NCI-H510A (cell line): ENCODE results near the gene VPS9D1.

Experiments used
- DNase-seq: peaks from one replicate; lab custom pipeline; 2025; lab: John Stamatoyannopoulos, UW

Gene VPS9D1, protein sequence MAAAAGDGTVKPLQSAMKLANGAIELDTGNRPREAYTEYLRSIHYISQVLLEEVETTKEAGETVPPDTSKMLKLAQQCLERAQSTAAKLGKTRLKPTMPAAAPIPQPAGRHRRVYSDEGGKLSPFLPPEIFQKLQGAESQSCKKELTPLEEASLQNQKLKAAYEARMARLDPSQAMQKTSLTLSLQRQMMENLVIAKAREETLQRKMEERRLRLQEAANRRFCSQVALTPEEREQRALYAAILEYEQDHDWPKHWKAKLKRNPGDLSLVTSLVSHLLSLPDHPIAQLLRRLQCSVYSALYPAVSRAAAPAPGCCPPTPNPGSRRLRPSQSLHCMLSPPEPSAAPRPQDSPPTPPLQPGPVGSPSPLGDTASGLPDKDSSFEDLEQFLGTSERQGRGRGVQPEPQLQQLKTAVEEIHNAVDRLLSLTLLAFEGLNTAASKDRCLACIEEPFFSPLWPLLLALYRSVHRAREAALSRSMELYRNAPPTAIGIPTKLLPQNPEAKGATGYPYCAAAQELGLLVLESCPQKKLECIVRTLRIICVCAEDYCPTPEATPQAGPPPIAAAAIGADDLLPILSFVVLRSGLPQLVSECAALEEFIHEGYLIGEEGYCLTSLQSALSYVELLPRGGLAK

GRCh38 chr16:89720813-89721545, at the start of gene VPS9D1, which contains the start of gene ZNF276:
Gene VPS9D1 (minus strand): TSS chr16:89720898. CDS start chr16:89720861, 37 bp downstream.
Gene ZNF276 (plus strand): TSS chr16:89721537. CDS start chr16:89721641, 104 bp downstream.
- peak; percentile 71 for DNase-seq

DNA sequence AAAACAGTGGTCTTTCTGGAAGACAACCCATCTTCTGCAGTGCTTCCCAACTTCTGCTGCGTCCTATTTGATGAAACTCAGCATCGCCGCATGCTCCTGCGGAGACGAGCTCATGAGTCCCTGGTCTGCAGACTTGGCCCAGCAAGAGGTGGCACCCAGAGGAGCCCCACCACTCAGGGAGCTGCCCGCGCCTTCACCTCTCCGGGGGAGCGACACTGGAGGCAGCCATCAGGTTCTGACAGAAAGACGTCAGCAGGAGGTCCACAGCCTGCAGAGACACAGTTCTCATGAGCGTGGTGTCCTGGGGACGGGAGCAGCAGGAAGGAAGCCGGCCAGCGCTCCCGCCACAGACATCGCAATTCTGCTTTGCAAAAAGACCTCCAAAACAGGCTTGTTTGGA, 49.7 kb upstream of the VPS9D1 start:
- DNase-seq, result no peak

DNA sequence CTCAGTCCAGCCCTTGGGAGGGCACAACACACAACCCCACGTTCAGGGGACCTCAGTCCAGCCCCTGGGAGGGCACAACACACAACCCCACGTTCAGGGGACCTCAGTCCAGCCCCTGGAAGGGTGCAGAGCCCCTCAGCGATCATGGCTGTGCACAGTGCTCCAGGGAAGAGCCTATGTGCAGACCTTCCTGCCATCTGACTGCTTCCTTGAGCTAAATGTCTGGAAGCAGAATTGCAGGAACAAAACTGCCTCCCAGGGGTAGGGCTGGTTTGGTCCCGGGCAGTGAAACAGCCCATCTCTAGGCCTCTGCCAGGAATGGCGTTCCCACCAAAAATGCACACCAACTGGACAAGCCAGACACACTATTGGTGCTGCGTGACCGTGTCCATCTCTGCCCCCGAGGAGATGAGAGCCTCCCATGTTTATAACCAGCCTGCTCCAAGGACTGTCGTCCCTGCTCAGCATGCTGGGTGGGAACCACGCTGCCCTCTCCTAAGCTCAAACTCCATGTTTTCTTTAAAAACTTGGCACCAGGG, 44.7 kb upstream of the VPS9D1 start:
- no peak for DNase-seq

GRCh38 chr16:89764711-89765201, 44.1 kb upstream of the VPS9D1 start:
- DNase-seq, result no peak

- no peak for DNase-seq
These were observed 40.7 kb upstream of the VPS9D1 start for GRCh38 chr16:89761304-89761922.

DNA sequence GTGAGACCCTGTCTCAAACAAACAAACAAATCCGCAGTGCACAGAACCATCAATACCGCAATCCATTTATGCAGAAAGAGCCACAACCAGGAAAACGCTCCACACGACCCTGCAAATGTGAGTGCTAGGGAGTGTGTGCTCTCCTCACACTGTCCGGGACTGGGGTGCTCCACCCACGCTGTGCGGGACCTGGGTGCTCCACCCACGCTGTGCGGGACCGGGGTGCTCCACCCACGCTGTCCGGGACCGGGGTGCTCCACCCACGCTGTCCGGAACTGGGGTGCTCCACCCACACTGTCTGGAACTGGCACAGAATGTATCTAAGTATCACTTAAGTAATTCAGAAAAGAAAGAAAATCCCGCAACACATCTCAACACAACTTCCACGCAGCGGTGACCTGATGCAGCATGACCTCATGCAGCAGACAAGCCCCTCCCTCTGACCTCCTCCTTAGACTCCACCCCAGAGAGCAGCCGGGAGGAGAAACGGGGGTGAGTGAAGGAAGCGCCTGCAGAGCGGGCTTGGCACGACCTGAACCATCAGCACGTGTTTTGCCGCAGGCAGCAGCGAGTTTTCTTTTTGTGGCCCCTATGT, 39.1 kb upstream of the VPS9D1 start:
- DNase-seq, result no peak

DNA sequence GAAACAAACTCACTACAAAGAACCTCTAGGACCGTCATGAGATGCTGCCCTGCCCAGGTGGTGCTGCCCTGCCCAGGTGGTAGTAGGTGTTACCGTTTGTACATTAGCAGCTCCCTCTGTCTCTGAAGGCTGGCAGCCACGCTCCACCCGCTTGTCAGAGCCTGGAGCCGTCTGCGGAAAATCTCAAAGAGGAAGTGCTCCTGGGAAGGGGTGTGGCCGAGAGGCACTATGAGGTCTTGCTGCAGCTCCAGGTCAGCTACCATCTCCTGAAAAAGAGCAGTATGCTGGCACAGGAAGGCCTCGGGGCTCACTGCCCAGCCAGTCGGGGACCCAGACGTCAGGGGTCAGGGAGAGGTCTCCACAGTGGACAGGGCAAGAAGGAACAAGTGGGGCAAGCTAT, 28.9 kb upstream of the VPS9D1 start:
- no peak for DNase-seq

DNA sequence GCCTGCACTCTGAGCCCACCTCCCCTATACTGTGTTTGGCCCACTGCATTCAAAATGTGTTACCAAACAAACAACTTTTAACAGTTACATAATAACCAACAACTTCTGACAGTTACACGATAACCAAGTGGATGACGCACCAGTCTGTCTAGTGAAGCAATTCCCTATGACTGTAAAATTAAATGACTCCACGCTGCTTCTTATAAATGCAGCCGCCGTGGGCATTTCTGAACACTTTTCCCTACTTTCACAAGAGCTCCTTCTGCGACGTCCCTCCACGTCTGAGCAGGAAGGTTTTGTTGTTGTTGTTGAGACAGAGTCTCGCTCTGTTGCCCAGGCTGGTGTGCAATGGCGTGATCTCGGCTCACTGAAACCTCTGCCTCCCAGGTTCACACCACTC, 28.2 kb upstream of the VPS9D1 start:
- no peak for DNase-seq

GRCh38 chr16:89748076-89748475, 27.4 kb upstream of the VPS9D1 start:
- DNase-seq, result no peak

DNA sequence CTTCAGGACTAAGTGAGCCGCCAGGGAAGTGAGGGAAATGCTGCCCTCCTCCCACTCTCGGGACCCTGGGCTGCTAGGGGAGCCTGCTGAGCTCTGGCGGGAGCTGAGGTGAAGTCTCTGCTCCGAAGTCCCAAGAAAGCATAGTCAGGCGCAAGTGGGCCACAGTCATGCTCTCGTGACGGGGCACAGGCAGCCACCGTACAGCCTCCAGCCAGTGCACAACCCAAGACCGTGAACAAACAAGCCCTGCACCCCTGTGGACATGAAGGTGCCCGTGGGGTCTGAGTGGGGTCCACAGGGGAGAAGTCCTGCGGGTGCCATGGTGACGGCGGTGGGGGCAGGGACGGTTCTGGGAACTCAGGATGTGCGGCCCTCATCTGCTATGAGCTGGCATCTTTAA, 25.3 kb upstream of the VPS9D1 start:
- DNase-seq, result no peak

DNA sequence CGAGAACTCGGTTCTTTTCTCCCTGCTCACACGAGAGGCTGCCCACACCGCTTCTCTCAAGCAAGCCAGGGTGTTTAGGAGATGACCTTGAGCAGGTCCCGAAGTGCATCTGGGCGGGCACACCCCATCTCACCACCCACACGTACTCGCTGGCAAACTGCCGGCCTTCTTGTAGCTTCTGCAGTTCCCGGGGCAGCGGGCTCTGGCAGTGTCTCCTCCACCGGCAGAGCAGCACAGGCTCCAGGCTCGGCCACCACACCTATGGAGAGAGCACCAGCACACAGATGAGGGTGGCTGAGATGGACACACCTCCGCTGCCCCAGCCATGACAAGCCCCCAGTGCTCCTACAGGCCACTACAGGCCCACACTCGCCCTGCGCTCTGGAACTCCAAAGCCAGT, 24.1 kb upstream of the VPS9D1 start:
- no peak for DNase-seq

DNA sequence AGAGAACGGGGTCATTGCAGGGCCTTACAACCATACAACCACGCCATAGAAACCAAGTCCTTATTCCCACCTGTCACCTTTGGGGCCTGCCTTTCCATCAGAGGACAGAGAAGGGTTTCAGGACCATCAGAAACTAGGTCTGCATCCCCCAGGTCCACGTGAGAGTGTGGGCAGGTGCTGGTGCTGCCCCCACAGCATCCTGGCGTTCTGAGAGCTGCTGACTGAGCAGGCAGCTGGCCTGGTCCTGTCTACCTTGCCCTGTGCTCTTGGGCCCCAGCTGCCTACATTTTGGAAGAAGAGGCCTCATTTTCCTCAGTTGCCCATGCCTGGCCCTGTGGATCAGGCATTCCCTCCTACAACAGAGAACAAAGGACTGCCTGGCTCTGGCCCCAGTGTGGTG, 22.2 kb upstream of the VPS9D1 start:
- DNase-seq, result no peak

GRCh38 chr16:89741342-89742014, 20.8 kb upstream of the VPS9D1 start:
- no peak for DNase-seq

DNA sequence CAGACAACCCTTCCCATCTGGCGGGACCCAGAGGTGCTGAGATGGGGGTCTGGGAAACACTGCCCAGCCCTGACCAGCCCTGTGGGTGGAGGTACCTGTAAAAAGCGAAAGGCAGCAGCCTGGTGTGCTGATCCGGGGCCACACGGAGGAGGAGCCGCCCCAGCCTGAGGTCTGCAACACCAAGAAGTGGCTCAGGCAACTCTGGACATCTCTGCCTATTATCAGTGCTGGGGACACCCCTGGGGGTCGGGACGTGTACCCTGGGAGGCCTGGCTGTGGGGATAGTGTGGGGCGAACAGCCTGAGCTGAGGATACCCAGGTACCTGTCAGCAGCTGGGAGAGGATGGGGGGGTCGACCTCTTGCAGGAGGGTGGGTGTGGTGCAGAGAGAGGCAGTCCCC, 18.7 kb upstream of the VPS9D1 start:
- no peak for DNase-seq

GRCh38 chr16:89738538-89739317, 18.0 kb upstream of the VPS9D1 start:
- DNase-seq, result no peak

- no peak for DNase-seq
These were observed 17.3 kb upstream of the VPS9D1 start for GRCh38 chr16:89738072-89738377.

- DNase-seq, result no peak
These were observed 16.8 kb upstream of the VPS9D1 start for GRCh38 chr16:89737341-89738071.

DNA sequence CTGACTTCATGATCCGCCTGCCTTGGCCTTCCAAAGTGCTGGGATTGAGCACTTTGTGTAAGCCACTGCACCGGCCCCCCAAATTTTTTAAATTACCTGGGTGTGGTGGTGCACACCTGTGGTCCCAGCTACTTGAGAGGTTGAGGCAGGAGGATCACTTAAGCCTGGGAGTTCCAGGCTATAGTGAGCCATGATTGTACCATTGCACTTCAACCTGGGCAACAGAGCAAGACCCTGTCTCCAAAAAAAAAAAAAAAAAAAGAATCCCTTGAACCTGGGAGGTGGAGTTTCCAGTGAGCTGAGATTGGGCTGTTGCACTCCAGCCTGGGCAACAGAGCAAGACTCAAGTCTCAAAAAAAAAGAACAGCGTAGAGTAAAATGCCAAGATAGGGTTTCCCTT, 15.9 kb upstream of the VPS9D1 start:
- DNase-seq, result no peak

- DNase-seq, result no peak
These were observed 13.1 kb upstream of the VPS9D1 start for GRCh38 chr16:89733792-89734191.

DNA sequence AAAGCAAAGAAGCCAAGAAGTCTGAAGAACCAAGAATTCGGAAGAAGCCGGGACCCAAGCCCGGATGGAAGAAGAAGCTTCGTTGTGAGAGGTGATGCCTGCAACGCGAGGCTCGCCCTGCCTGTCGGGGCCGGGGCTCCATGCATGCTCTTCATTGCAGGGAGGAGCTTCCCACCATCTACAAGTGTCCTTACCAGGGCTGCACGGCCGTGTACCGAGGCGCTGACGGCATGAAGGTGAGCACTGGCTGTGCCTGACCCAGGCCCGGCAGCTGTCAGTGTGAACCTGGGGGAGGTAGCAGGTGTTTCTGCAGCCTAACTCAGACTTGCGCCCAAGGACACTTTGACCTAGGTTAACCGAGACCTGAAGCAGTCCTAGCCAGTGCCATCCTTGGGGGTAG, 12.6 kb upstream of the VPS9D1 start:
- no peak for DNase-seq
